ENCODE data around the gene KRTAP10-5.

Gene KRTAP10-5

DNA sequence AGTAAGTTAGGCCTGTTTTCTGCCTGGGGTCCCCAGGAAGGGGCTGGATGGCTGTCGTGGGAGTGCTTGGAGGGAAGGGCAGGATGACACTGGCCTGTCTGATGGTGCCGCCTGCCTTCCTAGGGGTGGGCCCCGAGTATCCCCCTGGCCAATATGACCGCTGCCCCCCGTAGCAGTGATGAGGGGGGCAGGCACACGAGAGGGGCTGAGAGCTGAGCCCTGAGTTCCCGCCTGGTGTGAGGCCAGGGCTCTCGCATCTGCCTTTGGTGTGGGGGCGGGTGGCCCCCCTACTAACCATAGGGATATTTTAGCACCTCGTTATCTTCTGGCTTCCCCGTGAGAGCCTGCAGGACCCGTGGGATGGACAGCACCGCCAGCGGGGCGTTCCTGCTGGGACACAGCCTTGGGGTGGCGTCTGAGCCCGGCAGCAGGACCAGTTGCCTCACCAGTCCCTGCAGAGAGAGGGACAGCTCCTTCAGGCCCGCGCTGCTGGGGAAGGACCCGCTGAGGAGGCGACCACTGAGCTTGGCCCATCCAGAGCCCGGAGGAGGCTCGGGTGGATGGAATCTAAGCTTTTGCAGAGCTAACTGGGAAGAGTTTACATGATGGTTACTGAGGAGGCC, 50.8 kb downstream of the KRTAP10-5 start:
- DNase-seq (ENCODE audit: low read depth) = no peak

All from activated T-cell treated with anti-CD3 and anti-CD28 coated beads for 1 hour (primary cell).